ENCODE data around the gene MCRS1. TPM values are rescaled to one million over a fixed set of nuclear protein-coding genes. Genes with fewer than 3 reads are reported as not detected.

MCRS1 gene
- total RNA-seq, 4 donors from 2014 or later, result 35.3 to 62.5 (median 51.1) TPM

GRCh38 chr12:49545815-49546214 lies 22.1 kb downstream of the MCRS1 start:
- Histone ChIP-seq H3K4me3 (no peak overlapping the region), H3K9me3 (no peaks in the 10 kb centered on the region), H3K4me1 (peaks cover 0 to 17% (median 10%) of the 10 kb centered on the region in 3 donors), H3K27me3 (peaks cover 56% of the 10 kb centered on the region), H3K36me3 (no peaks in the 10 kb centered on the region), H3K27ac (no peak overlapping the region)
- no peak for TF ChIP-seq EP300 (IDR thresholded peaks at IDR 0.05)
- no peak for TF ChIP-seq POLR2AphosphoS5 (IDR thresholded peaks at IDR 0.05)
- no peak for TF ChIP-seq POLR2A (IDR thresholded peaks at IDR 0.05)
- TF ChIP-seq CTCF (IDR thresholded peaks at IDR 0.05), result no peak
- ATAC-seq, result no peak
- 90 to 92% methylated on average over 2 to 3 of the region's 4 CpGs for WGBS, 2 donors (ENCODE audit: low coverage in 1 of 2)

DNA sequence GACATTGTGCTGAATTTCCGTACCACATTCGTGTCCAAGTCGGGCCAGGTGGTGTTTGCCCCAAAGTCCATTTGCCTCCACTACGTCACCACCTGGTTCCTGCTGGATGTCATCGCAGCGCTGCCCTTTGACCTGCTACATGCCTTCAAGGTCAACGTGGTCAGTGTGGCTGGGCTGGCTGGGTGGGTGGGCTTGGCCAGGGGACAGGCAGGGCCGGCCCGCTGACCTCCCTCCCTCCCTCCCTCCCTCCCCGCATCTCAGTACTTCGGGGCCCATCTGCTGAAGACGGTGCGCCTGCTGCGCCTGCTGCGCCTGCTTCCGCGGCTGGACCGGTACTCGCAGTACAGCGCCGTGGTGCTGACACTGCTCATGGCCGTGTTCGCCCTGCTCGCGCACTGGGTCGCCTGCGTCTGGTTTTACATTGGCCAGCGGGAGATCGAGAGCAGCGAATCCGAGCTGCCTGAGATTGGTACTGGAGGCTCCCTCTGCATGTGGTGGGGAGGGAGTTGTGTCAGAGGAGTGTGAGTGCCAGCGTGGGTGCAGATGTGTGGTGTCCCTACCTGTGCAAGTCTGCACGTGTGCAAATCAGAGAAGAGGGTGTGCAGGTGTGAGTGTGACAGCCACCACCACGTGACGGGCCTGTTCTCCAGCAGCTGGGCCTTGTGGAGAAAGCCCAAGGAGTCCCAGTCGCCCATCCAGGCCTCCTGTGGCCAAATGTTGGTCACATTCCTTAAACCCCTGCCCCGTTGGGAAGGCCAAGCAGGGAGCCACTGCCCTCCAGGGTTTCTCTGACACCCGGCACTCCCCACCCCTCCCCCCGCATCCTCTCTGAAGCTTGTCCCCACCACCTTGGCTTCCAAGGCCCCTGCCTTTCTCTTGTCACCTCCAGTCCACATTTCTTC lies 23.8 kb downstream of the MCRS1 start:
- no peak overlapping the region for H3K4me3 ChIP-seq
- H3K9me3 ChIP-seq, result no peaks in the 10 kb centered on the region
- H3K27me3 ChIP-seq, result peaks cover 61% of the 10 kb centered on the region
- no peak overlapping the region for H3K27ac ChIP-seq
- WGBS, 2 donors (ENCODE audit: low coverage in 1 of 2), result 47 to 51% methylated on average over 6 to 9 of the region's 39 CpGs
- no peak for ATAC-seq
- peaks cover 0 to 20% (median 8%) of the 10 kb centered on the region in 3 donors for H3K4me1 ChIP-seq
- H3K36me3 ChIP-seq, result no peaks in the 10 kb centered on the region
- TF ChIP-seq POLR2AphosphoS5 (IDR thresholded peaks at IDR 0.05) (no peak), EP300 (IDR thresholded peaks at IDR 0.05) (no peak), CTCF (IDR thresholded peaks at IDR 0.05) (no peak), POLR2A (IDR thresholded peaks at IDR 0.05) (no peak)

DNA sequence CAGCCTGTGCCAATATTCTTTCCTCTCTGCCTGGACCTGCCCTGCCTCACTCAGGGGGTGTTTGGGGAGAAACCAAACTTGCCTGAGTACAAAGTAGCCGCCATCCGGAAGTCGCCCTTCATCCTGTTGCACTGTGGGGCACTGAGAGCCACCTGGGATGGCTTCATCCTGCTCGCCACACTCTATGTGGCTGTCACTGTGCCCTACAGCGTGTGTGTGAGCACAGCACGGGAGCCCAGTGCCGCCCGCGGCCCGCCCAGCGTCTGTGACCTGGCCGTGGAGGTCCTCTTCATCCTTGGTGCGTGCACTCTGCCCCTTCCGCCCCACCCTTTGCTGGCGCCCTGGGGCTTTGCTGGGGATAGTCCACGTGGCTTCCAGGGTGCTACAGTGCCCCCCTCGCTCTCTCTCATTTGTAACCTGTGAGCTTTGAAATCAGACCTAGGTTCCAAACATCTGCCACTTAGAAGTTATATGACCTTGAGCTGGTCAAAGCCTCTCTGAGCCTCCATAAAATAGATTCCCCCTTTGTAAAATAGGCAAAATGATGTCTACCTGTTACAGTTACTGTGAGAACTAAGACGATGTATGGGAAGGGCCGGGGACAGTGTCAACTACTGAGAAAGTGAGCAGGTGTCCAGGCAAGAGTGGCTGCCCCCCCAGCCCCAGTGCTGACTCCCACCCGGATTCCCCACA lies 24.6 kb downstream of the MCRS1 start:
- no peak overlapping the region for H3K4me3 ChIP-seq
- ATAC-seq, result no peak
- 46 to 76% methylated on average over 5 to 15 of the region's 20 CpGs for WGBS, 2 donors (ENCODE audit: low coverage in 1 of 2)
- no peak for TF ChIP-seq EP300 (IDR thresholded peaks at IDR 0.05)
- TF ChIP-seq POLR2A (IDR thresholded peaks at IDR 0.05), result no peak
- no peak for TF ChIP-seq POLR2AphosphoS5 (IDR thresholded peaks at IDR 0.05)
- H3K27me3 ChIP-seq, result peaks cover 61% of the 10 kb centered on the region
- no peaks in the 10 kb centered on the region for H3K9me3 ChIP-seq
- peaks cover 0 to 20% (median 3%) of the 10 kb centered on the region in 3 donors for H3K4me1 ChIP-seq
- H3K27ac ChIP-seq, result no peak overlapping the region
- no peaks in the 10 kb centered on the region for H3K36me3 ChIP-seq

- WGBS, 2 donors (ENCODE audit: low coverage in 1 of 2), result 87% methylated on average over 4 of the region's 15 CpGs; no CpG with 5 or more reads in 1 of the 2 donors
- no peak for ATAC-seq
- Histone ChIP-seq H3K9me3 (no peaks in the 10 kb centered on the region), H3K27ac (no peak overlapping the region), H3K36me3 (no peaks in the 10 kb centered on the region), H3K4me1 (peaks cover 0 to 24% (median 8%) of the 10 kb centered on the region in 3 donors), H3K27me3 (peaks cover 61% of the 10 kb centered on the region), H3K4me3 (no peak overlapping the region)
- TF ChIP-seq POLR2AphosphoS5 (IDR thresholded peaks at IDR 0.05) (no peak), POLR2A (IDR thresholded peaks at IDR 0.05) (no peak), CTCF (IDR thresholded peaks at IDR 0.05) (no peak), EP300 (IDR thresholded peaks at IDR 0.05) (no peak)
Measured at GRCh38 chr12:49542592-49543160, 25.3 kb downstream of the MCRS1 start.

DNA sequence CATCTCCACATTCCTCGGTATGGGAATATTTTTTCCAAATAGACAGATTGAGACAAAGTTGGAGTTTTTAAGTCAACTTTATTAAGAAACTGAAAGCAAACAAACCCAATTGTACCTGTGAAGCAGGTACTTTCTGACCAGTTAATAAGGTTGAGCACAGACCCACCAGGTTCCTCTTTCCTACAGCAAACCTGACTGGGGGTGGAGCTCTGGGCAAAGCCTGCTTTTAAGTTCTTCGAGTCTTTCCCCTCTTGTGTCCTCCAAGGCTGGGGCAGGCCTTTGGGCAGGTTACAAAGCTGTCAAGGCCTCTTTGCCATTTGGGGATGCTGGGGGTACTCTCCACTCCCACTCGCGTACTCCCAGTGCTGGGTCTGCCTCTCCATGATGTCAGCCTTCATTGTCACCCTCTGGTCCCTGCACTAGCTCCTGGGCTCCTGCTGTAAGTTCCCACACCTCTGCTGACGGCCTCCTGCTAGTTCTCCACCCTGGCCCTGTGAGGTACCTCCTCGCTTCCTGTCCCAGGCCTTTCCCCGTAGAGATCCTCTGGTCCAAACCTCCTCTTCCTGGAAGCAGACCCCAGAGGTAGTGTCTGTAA lies 25.9 kb downstream of the MCRS1 start:
- peaks cover 0 to 29% (median 12%) of the 10 kb centered on the region in 3 donors for H3K4me1 ChIP-seq
- TF ChIP-seq CTCF (IDR thresholded peaks at IDR 0.05), result no peak
- TF ChIP-seq EP300 (IDR thresholded peaks at IDR 0.05), result no peak
- TF ChIP-seq POLR2AphosphoS5 (IDR thresholded peaks at IDR 0.05), result no peak
- no peak for TF ChIP-seq POLR2A (IDR thresholded peaks at IDR 0.05)
- WGBS, 2 donors (ENCODE audit: low coverage in 1 of 2), result 84 to 96% methylated on average over 5 to 6 of the region's 7 CpGs
- no peaks in the 10 kb centered on the region for H3K9me3 ChIP-seq
- no peaks in the 10 kb centered on the region for H3K36me3 ChIP-seq
- peaks cover 61% of the 10 kb centered on the region for H3K27me3 ChIP-seq
- no peak overlapping the region for H3K27ac ChIP-seq
- ATAC-seq, result no peak
- no peak overlapping the region for H3K4me3 ChIP-seq

All from gastroesophageal sphincter (tissue), 4 donors.